Fibroblast of lung (primary cell): ENCODE results near the gene DHRS7. TPM values are rescaled to one million over a fixed set of nuclear protein-coding genes. Genes with fewer than 3 reads are reported as not detected.

Source experiments
- DNase-seq, 2 donors: peaks; one replicate each; pipeline versions ENCODE4 v3.0.0 to v3.0.0-alpha.2; 2010; ENCODE audit warnings: low read depth in 2 of 2
- H2AFZ ChIP-seq: 2 replicates; pipeline ENCODE4 v1.5.1; 2012; ENCODE audit warnings: low read length, control low read depth, inconsistent platforms
- H3K27ac ChIP-seq: 2 replicates; pipeline ENCODE4 v1.5.1; 2011; ENCODE audit warnings: low read length, control low read depth; ENCODE audit not compliant: insufficient read depth
- H3K27me3 ChIP-seq: 2 replicates; pipeline ENCODE4 v1.5.1; 2011; ENCODE audit warnings: mild to moderate bottlenecking, low read length; ENCODE audit not compliant: control insufficient read depth, insufficient read depth
- H3K36me3 ChIP-seq: 2 replicates; pipeline ENCODE4 v1.5.1; 2011; ENCODE audit warnings: low read length; ENCODE audit not compliant: control insufficient read depth, insufficient read depth
- H3K4me1 ChIP-seq: 2 replicates; pipeline ENCODE4 v1.5.1; 2011; ENCODE audit warnings: low read length; ENCODE audit not compliant: control insufficient read depth, insufficient read depth; ENCODE audit errors: extremely low read depth
- H3K4me2 ChIP-seq: 2 replicates; pipeline ENCODE4 v1.5.1; 2011; ENCODE audit warnings: low read length, control low read depth; ENCODE audit not compliant: insufficient read depth; ENCODE audit errors: extremely low read depth
- H3K4me3 ChIP-seq, 4 experiments: fragments of 200-600 bp in 1 of 4; sonication (generic) in 1 of 4; replicated peaks in 1 of 4; 2 replicates each; pipeline ENCODE4 v1.5.1; 2011 to 2016; ENCODE audit warnings: low read length in 4 of 4, low read depth in 3 of 4, mild to moderate bottlenecking in 3 of 4, control low read depth in 2 of 4, inconsistent platforms in 1 of 4, mixed read lengths in 1 of 4; ENCODE audit not compliant: insufficient read depth in 1 of 4; ENCODE audit errors: control extremely low read depth in 1 of 4
- H3K79me2 ChIP-seq: 2 replicates; pipeline ENCODE4 v1.5.1; 2012; ENCODE audit warnings: mild to moderate bottlenecking, low read length, inconsistent platforms; ENCODE audit not compliant: control insufficient read depth, insufficient read depth
- H3K9ac ChIP-seq: 2 replicates; pipeline ENCODE4 v1.5.1; 2011; ENCODE audit warnings: mild to moderate bottlenecking, low read length, control low read depth; ENCODE audit not compliant: insufficient read depth
- H3K9me3 ChIP-seq: 2 replicates; pipeline ENCODE4 v1.5.1; 2012; ENCODE audit warnings: low read depth, low read length; ENCODE audit not compliant: control insufficient read depth, insufficient read depth
- H4K20me1 ChIP-seq: 2 replicates; pipeline ENCODE4 v1.5.1; 2011; ENCODE audit warnings: low read length; ENCODE audit not compliant: control insufficient read depth, insufficient read depth; ENCODE audit errors: extremely low read depth
- CTCF ChIP-seq, 2 donors: IDR thresholded peaks in 1 of 2; conservative IDR thresholded peaks in 1 of 2; 1 replicate in 1 of 2; 2 replicates in 1 of 2; pipeline ENCODE4 v1.5.1; 2011 to 2012; ENCODE audit warnings: low read length in 2 of 2, control low read depth in 1 of 2, inconsistent platforms in 1 of 2, low read depth in 1 of 2, mild to moderate bottlenecking in 1 of 2
- EZH2 ChIP-seq: IDR thresholded peaks from 2 replicates; pipeline ENCODE4 v1.5.1; 2012; ENCODE audit warnings: low read length, control low read depth, mild to moderate bottlenecking; ENCODE audit errors: missing control alignments
- polyA plus RNA-seq, 2 donors: library from polyadenylated mRNA; depleted of rRNA in 1 of 2; stranded (reverse) in 1 of 2; unstranded in 1 of 2; fragments of >200 nt; gene quantifications; 2 replicates each; pipeline ENCODE4 v1.2.1, GENCODE V29; 2011 to 2012; ENCODE audit warnings: missing spikeins in 1 of 2
- total RNA-seq: library from RNA; depleted of rRNA; stranded (reverse); fragments of >200 nt; gene quantifications from 2 replicates; pipeline ENCODE4 v1.2.1, GENCODE V29; 2014

The DHRS7 gene
- total and polyA plus RNA-seq, 2 donors (not counting 1 experiment from before 2014, with no cell fraction given) = 61.0 to 170 TPM

GRCh38 chr14:60197629-60198303, 32.6 kb upstream of the DHRS7 start:
- Histone ChIP-seq H3K79me2 (no peaks in the 10 kb centered on the region), H3K4me2 (no peak overlapping the region), H3K4me3 (no peak overlapping the region), H3K4me1 (no peaks in the 10 kb centered on the region), H2AFZ (no peak overlapping the region), H3K9me3 (no peaks in the 10 kb centered on the region), H3K27me3 (no peaks in the 10 kb centered on the region), H3K36me3 (no peaks in the 10 kb centered on the region), H3K9ac (no peak overlapping the region), H3K27ac (no peak overlapping the region), H4K20me1 (no peaks in the 10 kb centered on the region)
- DNase-seq = no peak
- TF ChIP-seq EZH2 (no peak), CTCF (conservative IDR thresholded peaks at IDR 0.05 in 1 of 2, IDR thresholded peaks at IDR 0.05 in 1 of 2; ENCODE audit: low read depth in 1 of 2, low read length in 2 of 2) (no peak)

- Histone ChIP-seq H3K4me1 (no peaks in the 10 kb centered on the region), H3K27me3 (no peaks in the 10 kb centered on the region), H3K27ac (no peak overlapping the region), H3K4me2 (no peak overlapping the region), H3K4me3 (no peak overlapping the region), H3K36me3 (no peaks in the 10 kb centered on the region), H2AFZ (no peak overlapping the region), H3K9me3 (no peaks in the 10 kb centered on the region), H3K79me2 (no peaks in the 10 kb centered on the region), H3K9ac (no peak overlapping the region), H4K20me1 (no peaks in the 10 kb centered on the region)
- DNase-seq = no peak
- TF ChIP-seq CTCF (conservative IDR thresholded peaks at IDR 0.05 in 1 of 2, IDR thresholded peaks at IDR 0.05 in 1 of 2; ENCODE audit: low read depth in 1 of 2, low read length in 2 of 2) = no peak
- TF ChIP-seq EZH2 = no peak
Measured at GRCh38 chr14:60196291-60196690, 31.1 kb upstream of the DHRS7 start.

GRCh38 chr14:60195179-60195810, 30.1 kb upstream of the DHRS7 start:
- Histone ChIP-seq H3K36me3 (no peaks in the 10 kb centered on the region), H3K9me3 (no peaks in the 10 kb centered on the region), H4K20me1 (no peaks in the 10 kb centered on the region), H2AFZ (no peak overlapping the region), H3K27me3 (no peaks in the 10 kb centered on the region), H3K9ac (no peak overlapping the region), H3K79me2 (no peaks in the 10 kb centered on the region), H3K4me2 (no peak overlapping the region), H3K4me3 (no peak overlapping the region), H3K27ac (no peak overlapping the region), H3K4me1 (no peaks in the 10 kb centered on the region)
- DNase-seq = no peak
- TF ChIP-seq EZH2 (no peak), CTCF (conservative IDR thresholded peaks at IDR 0.05 in 1 of 2, IDR thresholded peaks at IDR 0.05 in 1 of 2; ENCODE audit: low read depth in 1 of 2, low read length in 2 of 2) (no peak)
